GM19238 (cell line): ENCODE data around the gene CAMK2B.

Source experiments
- DNase-seq: peaks from one replicate; pipeline ENCODE4 v3.0.0; 2011; ENCODE audit warnings: low spot score; ENCODE audit not compliant: insufficient read length

CAMK2B gene

DNA sequence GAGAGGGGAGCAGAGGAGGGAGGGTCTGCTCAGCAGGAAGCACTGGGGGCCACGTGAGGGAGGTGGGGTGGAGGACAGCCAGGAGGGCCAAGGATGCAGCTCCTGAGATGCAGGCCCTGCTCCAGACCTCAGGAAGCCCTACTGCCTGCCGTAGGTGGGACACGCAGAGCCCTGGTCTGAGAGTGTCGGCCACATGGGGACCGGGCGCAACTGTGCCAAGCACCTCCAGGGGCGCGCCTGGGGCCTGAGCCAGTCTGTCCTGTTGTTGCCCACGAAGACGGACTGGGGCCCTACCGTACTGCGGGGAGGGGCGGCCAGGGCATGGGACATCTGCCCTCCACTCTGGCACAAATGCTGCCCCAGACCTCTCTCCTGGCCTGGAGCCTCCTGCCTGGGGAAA, 93.0 kb downstream of the CAMK2B start:
- DNase-seq, result no peak

DNA sequence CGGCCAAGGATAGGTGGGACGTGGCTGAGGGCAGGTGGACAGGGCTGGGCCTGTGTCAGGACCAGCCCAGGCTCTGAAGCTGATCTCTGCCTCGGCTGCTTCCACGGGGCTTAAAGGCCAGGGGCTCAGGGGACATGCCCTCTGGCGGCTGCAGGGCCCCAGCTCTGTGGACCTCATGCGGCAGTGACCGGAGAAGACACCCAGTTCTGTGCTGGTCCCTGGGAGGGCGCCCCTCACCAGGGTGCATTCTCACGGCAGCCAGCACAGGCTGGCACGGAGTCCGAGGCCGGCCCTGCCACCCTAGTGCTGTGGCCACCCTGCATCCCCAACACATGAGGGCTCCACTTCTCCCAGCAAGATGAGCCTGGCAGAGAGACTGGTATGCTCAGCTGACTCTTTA, 94.3 kb downstream of the CAMK2B start:
- no peak for DNase-seq

- no peak for DNase-seq
These were observed 95.1 kb downstream of the CAMK2B start for GRCh38 chr7:44230286-44230685.

GRCh38 chr7:44229546-44230105, 95.8 kb downstream of the CAMK2B start:
- no peak for DNase-seq

- no peak for DNase-seq
These were observed 96.6 kb downstream of the CAMK2B start for GRCh38 chr7:44228571-44229350.

DNA sequence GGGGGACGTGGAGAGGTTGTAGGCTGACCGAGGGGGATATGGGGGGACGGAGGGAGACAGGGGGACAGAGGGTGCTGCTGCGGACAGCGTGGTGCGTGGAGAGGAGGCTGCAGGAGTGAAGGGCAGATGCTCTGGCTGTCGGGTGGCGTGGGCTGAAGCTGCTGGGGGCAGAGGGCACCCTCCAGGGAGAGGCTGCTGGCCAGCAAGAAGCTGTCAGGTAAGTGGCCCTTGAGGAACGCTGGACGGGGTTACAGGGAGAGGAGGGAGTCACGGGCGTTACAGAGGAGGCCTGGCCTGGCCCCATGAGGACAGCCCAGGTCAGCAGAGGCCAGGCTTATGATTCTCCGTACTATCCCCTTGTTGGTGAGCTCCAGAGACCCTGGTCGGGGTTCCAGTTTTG, 97.5 kb downstream of the CAMK2B start:
- DNase-seq, result no peak

GRCh38 chr7:44226396-44226753, 99.0 kb downstream of the CAMK2B start:
- no peak for DNase-seq

- no peak for DNase-seq
These were observed 99.6 kb downstream of the CAMK2B start for GRCh38 chr7:44225566-44226395.

- DNase-seq, result no peak
These were observed 100.3 kb downstream of the CAMK2B start for GRCh38 chr7:44224974-44225565.

- no peak for DNase-seq
These were observed 101.1 kb downstream of the CAMK2B start for GRCh38 chr7:44224080-44224973.

GRCh38 chr7:44223362-44224079, 101.9 kb downstream of the CAMK2B start:
- no peak for DNase-seq

DNA sequence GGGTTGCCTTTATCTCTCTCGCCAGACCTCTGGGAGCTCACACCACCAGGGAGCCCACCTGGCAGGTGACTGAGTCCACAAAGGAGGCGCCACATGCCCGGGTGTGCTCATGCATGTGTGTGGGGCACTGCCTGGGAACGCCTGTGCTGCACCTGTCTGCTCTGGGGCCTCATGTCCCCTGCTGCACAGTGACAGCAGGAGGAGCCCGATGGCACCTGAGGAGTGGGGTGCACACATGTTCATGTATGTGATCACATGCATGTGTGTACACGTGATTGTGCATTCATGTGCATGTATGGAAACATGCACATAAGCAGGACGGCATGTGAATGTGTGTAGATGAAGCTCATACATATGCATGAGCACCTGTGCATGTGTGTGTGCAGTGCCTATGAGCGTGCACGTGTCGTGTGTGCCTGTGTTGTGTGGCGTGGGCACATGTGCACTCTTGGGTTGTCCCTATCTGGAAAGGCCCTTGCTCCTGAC, 102.6 kb downstream of the CAMK2B start:
- no peak for DNase-seq

DNA sequence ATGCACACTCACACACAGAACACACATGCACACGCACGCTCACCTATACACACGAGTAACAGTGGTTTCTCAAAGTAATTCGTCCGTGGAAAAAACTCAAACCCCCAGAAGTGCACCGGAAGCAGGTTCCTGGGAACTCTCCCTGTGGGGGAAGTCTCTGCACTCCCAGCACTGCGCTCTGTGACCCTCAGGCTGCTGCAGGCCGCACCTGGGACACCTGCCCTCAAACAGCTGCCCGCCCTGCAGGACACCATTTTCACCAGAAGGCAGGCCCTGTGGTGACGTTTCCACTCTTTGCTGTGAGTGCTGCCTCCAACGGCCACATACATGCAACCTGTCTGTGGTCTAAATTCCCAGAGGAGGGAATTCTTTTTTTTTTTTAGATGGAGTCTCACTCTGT, 103.3 kb downstream of the CAMK2B start:
- DNase-seq, result no peak

DNA sequence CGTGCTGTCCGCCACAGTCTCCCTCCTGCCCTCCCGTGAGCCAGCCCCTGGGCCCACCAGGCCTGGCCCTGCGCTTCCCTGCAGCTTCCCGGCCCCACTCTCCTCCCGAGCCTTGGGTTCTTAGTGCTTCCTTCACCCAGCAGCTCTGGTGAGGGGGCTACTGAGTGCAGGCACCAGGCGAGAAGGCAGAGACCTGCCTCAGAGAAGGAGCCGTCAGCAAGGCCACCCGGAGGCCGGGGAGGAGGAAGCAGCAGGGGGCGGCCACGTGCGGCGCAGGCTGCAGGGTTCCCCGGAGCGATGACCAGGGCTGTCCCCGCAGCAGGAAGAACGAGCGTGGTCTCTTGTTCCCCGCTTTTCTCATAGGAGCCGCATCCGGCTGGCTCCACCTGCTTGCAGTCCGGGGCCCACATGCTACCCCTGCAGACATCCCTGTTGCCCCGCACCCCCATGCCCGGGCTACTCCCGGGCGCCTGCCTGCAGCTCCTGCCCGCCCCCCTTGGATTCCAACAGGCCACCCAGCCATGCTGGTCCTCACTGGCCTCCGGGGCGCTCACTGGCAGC, 104.1 kb downstream of the CAMK2B start:
- DNase-seq, result no peak

DNA sequence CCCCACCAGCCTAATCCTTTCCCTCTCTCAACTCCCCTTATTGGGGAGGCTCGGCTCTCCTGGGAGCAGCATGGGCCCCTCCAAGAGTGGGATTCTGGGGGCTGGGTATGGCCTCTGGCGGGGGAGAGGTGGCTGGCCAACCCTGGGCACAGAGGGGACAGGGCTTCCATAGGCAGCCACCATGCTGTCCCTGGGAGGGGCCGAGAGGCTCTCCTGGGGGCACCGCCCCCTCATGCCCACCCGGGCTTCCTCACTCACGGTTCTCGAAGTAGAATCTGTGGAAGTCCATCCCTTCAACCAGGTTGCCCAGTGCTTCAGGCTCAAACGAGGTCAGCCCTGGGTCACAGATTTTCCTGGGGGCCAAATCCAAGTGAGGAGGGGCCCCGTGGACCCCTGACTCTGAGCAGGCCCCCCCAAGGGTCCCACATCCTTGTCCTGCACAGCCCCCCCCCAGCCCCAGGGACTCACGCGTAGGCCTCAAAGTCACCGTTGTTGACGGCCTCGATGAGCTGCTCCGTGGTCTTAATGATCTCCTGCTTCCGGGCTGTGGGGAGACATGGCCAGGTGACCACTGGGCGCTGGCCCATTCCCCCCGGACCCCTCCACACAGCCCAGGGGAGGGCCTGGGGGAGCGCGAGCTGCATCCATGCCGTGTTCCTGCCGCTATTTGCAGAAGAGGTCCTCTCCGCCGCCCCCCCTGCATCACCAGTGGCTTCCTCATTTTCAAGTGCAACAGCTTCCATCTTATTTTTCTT, 104.9 kb downstream of the CAMK2B start:
- no peak for DNase-seq

DNA sequence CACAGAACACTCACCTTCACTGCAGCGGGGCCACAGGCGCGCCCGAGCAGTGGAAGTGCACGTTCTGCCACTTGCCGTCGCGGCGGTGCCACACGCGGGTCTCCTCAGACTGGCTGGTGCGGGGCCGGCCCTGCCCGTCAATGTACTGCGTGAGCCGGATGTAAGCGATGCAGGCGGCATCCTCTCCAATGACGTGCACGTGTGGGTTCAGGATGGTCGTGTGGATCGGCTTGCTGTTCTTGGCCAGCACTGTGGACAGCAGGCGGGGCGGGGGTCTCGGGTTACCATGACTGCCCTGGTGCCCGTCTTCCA, 105.4 kb downstream of the CAMK2B start:
- DNase-seq, result no peak

DNA sequence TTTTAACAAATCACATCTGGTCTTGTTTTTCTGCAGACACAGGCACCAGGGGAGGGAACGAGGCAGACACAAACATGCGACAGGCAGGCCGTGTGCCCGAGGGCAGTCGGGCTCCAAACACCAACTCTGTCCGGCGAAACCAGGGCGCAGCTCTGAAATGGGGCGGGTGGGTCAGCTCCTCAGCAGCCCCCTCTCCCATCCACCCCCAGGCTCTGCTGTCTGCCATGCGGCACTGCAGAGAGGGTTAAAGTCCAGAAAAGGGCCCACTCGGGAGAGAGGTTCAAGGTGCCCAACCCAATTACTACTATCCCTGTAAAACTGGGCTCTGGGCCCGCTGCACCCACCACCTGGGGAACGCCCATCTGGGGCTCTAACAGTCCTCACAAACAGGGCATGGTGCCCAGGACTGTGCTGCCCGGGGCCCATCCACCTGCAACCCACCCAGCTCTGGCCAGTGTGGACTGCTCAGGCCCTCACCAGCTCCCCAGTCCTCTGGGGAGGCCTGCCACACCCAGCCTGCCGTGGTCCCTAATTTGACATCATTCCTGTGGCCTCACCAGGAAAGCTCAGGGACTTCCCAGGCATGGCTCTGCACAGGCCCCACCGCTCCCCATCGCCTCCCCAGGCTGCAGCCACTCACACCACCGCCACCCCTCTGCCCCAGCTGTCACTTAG, 105.9 kb downstream of the CAMK2B start:
- DNase-seq, result no peak

DNA sequence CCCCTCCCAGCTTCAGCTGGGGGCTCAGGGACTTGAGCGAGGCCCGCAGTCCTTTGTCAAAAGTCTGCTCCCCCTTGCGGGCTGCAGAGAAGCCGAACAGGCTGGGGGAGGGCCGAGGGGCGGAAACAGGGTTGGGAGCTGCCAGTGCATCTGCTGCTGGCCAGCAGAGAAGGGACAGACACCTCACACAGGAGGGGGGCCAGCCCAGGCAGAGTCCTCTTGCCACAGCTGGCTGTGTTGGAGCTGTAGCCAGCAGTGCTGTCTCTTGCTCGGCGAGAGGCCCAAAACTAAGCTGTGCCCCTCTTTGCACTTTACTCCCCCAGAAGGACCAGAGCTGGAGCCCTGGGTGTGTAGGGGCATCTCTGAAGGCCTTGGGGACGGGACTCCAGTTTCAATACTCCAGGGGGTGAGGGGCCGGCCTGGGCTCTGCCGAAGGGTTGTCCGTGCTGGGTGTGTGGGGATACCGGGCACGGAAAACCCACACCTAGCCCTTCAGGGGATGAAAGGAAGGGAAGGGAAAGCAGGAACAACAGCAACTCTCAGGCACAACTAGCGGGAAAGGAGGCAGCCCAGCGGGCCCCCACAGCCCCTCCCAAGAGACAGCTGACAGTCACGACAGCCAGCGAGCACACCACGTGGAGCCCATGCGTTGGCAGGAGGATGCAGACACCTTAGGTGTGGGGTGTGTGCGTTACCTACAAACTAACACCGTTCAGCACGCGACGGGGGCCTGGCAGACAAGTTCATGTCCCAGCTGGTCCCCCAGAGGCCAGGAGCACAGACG, 106.8 kb downstream of the CAMK2B start:
- DNase-seq, result no peak
